Thymus (tissue), 11 donors: ENCODE results near the gene SP140. TPM values are rescaled to one million over a fixed set of nuclear protein-coding genes. Genes with fewer than 3 reads are reported as not detected.
"Not testable (repeated sequence)": the region's sequence is repeated elsewhere in the genome, so short reads cannot be mapped to it uniquely, and the experiment has no call there.

ENCODE experiments used
- DNase-seq, 9 donors: peaks; one replicate each; pipeline ENCODE4 v3.0.0-alpha.2; 2013; ENCODE audit warnings: low spot score in 9 of 9, low read depth in 6 of 9, missing footprints in 1 of 9
- H3K27ac ChIP-seq, 2 donors: one replicate each; pipeline ENCODE4 v1.5.1; 2013; ENCODE audit warnings: control low read depth in 1 of 2, low read depth in 1 of 2, low read length in 1 of 2, mild to moderate bottlenecking in 1 of 2, moderate library complexity in 1 of 2
- H3K27me3 ChIP-seq, 2 donors: one replicate each; pipeline ENCODE4 v1.5.1; 2013; ENCODE audit warnings: low read length in 1 of 2; ENCODE audit not compliant: control insufficient read depth in 2 of 2, insufficient read depth in 1 of 2
- H3K36me3 ChIP-seq, 2 donors: one replicate each; pipeline ENCODE4 v1.5.1; 2013; ENCODE audit warnings: low read length in 1 of 2, mild to moderate bottlenecking in 1 of 2, moderate library complexity in 1 of 2; ENCODE audit not compliant: control insufficient read depth in 2 of 2, insufficient read depth in 2 of 2
- H3K4me1 ChIP-seq, 2 donors: one replicate each; pipeline ENCODE4 v1.5.1; 2013; ENCODE audit warnings: low read length in 2 of 2; ENCODE audit not compliant: control insufficient read depth in 2 of 2, insufficient read depth in 2 of 2
- H3K4me3 ChIP-seq, 2 donors: one replicate each; pipeline ENCODE4 v1.5.1; 2013; ENCODE audit warnings: low read length in 2 of 2, control low read depth in 1 of 2, mild to moderate bottlenecking in 1 of 2
- H3K9me3 ChIP-seq, 2 donors: one replicate each; pipeline ENCODE4 v1.5.1; 2013; ENCODE audit warnings: low read length in 1 of 2, mild to moderate bottlenecking in 1 of 2; ENCODE audit not compliant: control insufficient read depth in 2 of 2, insufficient read depth in 1 of 2
- WGBS: extraction: QIAGEN DNeasy Blood & Tissue Kit; methylation state at CpG from one replicate; pipeline ENCODE4 v1.1.7; 2013; 5-methylcytosine and 5-hydroxymethylcytosine counted together
- polyA plus RNA-seq: library from polyadenylated mRNA; stranded (reverse); fragments of 200-250 nt; gene quantifications from one replicate; pipeline ENCODE4 v1.2.3, GENCODE V29; 2013
- total RNA-seq: library from RNA; stranded (reverse); fragments of 120-200 nt; gene quantifications from one replicate; pipeline ENCODE4 v1.2.4, GENCODE V29; 2013
- donor health status: healthy.

The SP140 gene
- total and polyA plus RNA-seq, 2 donors = 6.6 to 10.5 TPM

DNA sequence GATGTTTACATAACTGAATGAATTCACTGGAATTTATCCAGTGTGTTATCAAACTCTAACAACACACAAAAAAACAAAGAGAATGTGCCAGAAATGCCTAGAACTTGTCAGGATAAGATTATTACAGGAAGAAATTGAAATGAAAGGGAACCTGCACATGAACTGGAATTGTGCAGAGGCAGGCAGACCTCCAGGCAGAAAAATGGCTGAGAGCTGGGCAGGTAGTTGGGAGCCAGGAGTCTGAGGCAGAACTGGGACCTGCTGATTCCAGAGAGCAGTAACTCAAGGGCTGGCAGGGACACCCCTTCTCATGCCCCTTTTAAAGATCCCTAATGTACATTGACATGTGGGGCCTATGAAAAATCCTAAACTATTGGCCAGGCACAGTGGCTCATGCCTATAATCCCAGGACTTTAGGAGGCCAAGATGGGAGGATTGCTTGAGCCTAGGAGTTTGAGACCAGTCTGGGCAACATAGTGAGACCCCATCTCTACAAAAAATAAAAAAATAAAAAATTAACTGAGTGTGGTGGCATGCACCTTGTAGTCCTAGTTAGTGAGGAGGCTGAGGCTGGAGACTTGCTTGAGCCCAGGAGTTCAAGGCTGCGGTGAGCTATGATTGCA is 5.1 kb upstream of the SP140 start:
- H3K36me3 ChIP-seq = peaks cover 12 to 13% of the 10 kb centered on the region in 2 donors
- peak overlapping the region; percentile 67 to 80 for H3K4me3 ChIP-seq
- DNase-seq = peak in 1 of 9 donors; percentile 6
- H3K27ac ChIP-seq = peak overlapping the region; percentile 80
- no peaks in the 10 kb centered on the region for H3K9me3 ChIP-seq
- H3K27me3 ChIP-seq = no peaks in the 10 kb centered on the region
- H3K4me1 ChIP-seq = peaks cover 10 to 17% of the 10 kb centered on the region in 2 donors
- WGBS = 98% methylated on average over 1 of the region's 1 CpG

GRCh38 chr2:230221493-230221892 is 4.0 kb upstream of the SP140 start:
- Histone ChIP-seq H3K9me3 (no peaks in the 10 kb centered on the region), H3K36me3 (peaks cover 3 to 4% of the 10 kb centered on the region in 2 donors), H3K4me1 (peaks cover 10 to 15% of the 10 kb centered on the region in 2 donors), H3K4me3 (no peak overlapping the region), H3K27me3 (no peaks in the 10 kb centered on the region), H3K27ac (no peak overlapping the region)
- no peak for DNase-seq
- WGBS = 97% methylated on average over 4 of the region's 4 CpGs

DNA sequence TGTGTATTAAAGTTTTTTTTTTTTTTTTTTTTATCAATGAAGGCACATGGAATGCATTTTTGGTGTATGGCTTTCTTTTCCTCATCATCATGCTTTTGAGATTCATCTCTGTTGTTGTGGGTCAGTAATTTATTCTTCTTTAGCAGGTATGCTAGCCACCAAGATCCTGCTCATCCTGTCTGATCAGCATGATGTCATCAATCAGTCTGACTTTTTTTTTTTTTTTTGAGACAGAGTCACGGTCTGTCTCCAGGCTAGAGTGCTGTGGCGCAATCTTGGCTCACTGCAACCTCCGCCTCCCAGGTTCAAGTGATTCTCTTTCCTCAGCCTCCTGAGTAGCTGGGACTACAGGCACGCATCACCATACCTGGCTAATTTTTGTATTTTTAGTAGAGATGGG is 2.7 kb upstream of the SP140 start:
- not testable (repeated sequence) for DNase-seq, H3K9me3 ChIP-seq, H3K27me3 ChIP-seq, H3K36me3 ChIP-seq, H3K4me1 ChIP-seq, H3K4me3 ChIP-seq, H3K27ac ChIP-seq
- WGBS = 92% methylated on average over 4 of the region's 4 CpGs

DNA sequence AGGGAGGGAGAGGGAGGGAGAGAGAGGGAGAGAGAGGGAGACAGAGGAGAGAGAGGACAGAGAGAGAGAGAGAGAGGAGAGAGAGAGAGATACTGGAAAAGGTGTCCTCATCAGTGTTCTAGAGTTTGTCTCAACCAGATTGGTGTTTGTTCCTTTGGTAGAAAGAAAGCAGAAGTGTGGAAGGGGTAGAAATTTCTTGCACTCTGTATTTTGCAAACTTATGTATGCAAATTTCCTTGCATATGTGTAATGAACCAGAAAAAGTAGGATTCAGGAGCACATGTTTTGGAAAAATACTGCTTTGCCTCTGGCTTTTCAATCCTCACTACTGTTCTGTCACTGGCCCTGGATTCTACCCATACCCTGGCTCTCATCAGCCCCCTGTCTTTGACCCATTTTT is 1.1 kb upstream of the SP140 start:
- no peaks in the 10 kb centered on the region for H3K36me3 ChIP-seq
- H3K9me3 ChIP-seq = no peaks in the 10 kb centered on the region
- no peak overlapping the region for H3K27ac ChIP-seq
- DNase-seq = no peak
- H3K27me3 ChIP-seq = no peaks in the 10 kb centered on the region
- H3K4me3 ChIP-seq = no peak overlapping the region
- peaks cover 3 to 6% of the 10 kb centered on the region in 2 donors for H3K4me1 ChIP-seq

- Histone ChIP-seq H3K36me3 (no peaks in the 10 kb centered on the region), H3K27ac (peak overlapping the region; percentile 23 to 36), H3K9me3 (no peaks in the 10 kb centered on the region), H3K4me3 (peak overlapping the region in 1 of 2 donors; percentile 6), H3K27me3 (no peaks in the 10 kb centered on the region), H3K4me1 (no peaks in the 10 kb centered on the region)
- WGBS = 81% methylated on average over 4 of the region's 4 CpGs
- peak in 1 of 9 donors; percentile 32 for DNase-seq
These were observed 565 bp downstream of the SP140 start for GRCh38 chr2:230226051-230226551.

- Histone ChIP-seq H3K27ac (no peak overlapping the region), H3K4me3 (no peak overlapping the region), H3K4me1 (no peaks in the 10 kb centered on the region), H3K27me3 (no peaks in the 10 kb centered on the region), H3K9me3 (no peaks in the 10 kb centered on the region), H3K36me3 (no peaks in the 10 kb centered on the region)
- DNase-seq = no peak
- WGBS = 93% methylated on average over 3 of the region's 3 CpGs
These were observed 1.7 kb downstream of the SP140 start for GRCh38 chr2:230227216-230227615.

- Histone ChIP-seq H3K27ac (no peak overlapping the region), H3K27me3 (no peaks in the 10 kb centered on the region), H3K4me1 (no peaks in the 10 kb centered on the region), H3K9me3 (no peaks in the 10 kb centered on the region), H3K4me3 (no peak overlapping the region), H3K36me3 (no peaks in the 10 kb centered on the region)
- DNase-seq = no peak
- 98% methylated on average over 3 of the region's 3 CpGs for WGBS
These were observed 4.6 kb downstream of the SP140 start for GRCh38 chr2:230230087-230230486.

DNA sequence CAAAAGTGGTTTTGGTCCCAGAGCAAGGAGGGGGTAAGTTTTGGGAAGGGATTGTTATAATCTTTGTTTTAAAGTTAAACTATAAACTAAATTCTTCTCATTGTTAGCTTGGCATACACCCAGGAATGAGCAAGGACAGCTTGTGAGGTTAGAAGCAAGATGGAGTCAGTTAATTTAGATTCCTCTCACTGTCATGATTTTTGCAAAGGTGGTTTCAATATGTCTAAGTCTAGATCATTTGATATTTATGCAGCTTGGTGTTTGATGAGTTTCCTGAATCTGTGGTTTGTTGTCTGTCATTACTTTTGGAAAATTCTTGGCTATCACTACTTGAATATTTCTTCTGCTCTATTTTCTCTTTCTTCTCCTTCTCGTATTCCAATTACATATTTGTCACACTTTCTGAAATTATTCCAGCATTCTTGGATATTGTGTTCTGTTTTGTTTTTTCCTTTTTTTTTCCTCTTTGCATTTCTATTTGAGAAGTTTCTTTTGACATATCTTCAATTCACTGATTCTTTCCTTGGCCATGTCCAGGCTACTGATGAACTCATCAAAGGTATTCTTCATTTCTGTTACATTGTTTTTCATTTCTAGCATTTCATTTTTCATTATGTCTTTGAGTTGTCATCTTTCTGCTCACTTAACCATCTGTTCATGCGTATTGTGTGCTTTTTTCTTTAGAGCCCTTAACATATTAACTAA is 5.1 kb downstream of the SP140 start:
- H3K4me1 ChIP-seq = no peaks in the 10 kb centered on the region
- no peak overlapping the region for H3K27ac ChIP-seq
- 93% methylated on average over 2 of the region's 2 CpGs for WGBS
- no peak for DNase-seq
- H3K9me3 ChIP-seq = no peaks in the 10 kb centered on the region
- H3K36me3 ChIP-seq = no peaks in the 10 kb centered on the region
- H3K27me3 ChIP-seq = no peaks in the 10 kb centered on the region
- no peak overlapping the region for H3K4me3 ChIP-seq

- no peaks in the 10 kb centered on the region for H3K9me3 ChIP-seq
- no peak overlapping the region for H3K27ac ChIP-seq
- 65% methylated on average over 3 of the region's 3 CpGs for WGBS
- no peaks in the 10 kb centered on the region for H3K36me3 ChIP-seq
- DNase-seq = no peak
- no peak overlapping the region for H3K4me3 ChIP-seq
- H3K27me3 ChIP-seq = no peaks in the 10 kb centered on the region
- H3K4me1 ChIP-seq = no peaks in the 10 kb centered on the region
These were observed 5.7 kb downstream of the SP140 start for GRCh38 chr2:230231251-230231650.
